ENCODE data around the gene TMEM219. TPM values are rescaled to one million over a fixed set of nuclear protein-coding genes. Genes with fewer than 3 reads are reported as not detected.

Gene TMEM219
- total and polyA plus RNA-seq, 2 of the 8 experiments (the other 6 are each of a cell fraction or from before 2014, with no cell fraction given): 60.2 to 116 TPM

DNA sequence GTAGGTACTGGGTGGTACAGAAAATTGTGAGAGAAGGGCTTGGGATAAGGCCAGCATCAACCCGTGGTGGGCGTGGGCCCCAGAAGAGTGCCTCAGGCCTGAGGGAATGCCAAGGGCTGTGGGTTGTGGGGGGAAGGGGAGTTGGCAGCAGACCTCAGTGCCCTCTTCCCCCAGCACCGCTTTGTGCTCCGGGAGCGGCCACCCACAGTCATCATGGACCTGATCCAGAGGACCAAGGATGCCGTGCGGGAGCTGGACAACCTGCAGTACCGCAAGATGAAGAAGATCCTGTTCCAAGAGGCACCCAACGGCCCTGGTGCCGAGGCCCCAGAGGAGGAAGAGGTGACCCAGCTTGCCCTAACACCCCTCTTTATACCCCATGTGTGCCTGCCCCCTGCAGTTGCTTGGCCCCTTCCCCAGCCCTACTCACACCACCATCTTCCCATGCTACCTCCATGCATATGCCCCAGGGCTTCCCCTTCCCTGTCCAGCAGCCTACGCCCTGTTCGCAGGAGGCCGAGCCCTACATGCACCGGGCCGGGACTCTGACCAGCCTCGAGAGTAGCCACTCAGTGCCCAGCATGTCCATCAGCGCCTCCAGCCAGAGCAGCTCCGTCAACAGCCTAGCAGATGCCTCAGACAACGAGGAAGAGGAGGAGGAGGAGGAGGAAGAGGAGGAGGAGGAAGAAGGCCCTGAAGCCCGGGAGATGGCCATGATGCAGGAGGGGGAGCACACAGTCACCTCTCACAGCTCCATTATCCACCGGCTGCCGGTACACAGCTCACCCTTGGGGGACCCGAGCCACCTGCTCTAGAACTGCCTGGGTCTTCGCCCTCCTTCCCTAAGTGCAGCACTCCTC lies 20.9 kb downstream of the TMEM219 start:
- Histone ChIP-seq H2BK5ac (ENCODE audit: low read depth, low read length) (no peak overlapping the region), H2BK12ac (ENCODE audit: low read depth, low read length) (no peak overlapping the region), H3K36me3 (ENCODE audit: control insufficient read depth in 2 of 4, insufficient read depth in 4 of 4, low read length in 3 of 4) (peaks cover 21 to 90% (median 69%) of the 10 kb centered on the region in 4 experiments), H3K18ac (ENCODE audit: extremely low read depth, low read length) (no peak overlapping the region), H3K27ac (ENCODE audit: low read depth, low read length) (no peak overlapping the region), H2BK20ac (ENCODE audit: low read length) (no peak overlapping the region), H3K4ac (replicated peaks; ENCODE audit: insufficient read length, low read depth, low read length) (no peak overlapping the region), H4K20me1 (replicated peaks in 1 of 2; ENCODE audit: control insufficient read depth in 1 of 2, insufficient read depth in 2 of 2, low read length in 2 of 2) (peaks cover 0 to 2% of the 10 kb centered on the region in 2 experiments), H3K56ac (replicated peaks; ENCODE audit: insufficient read length, low read depth, low read length) (no peak overlapping the region), H3K4me3 (ENCODE audit: extremely low read depth in 1 of 4, insufficient read depth in 2 of 4, low read depth in 3 of 4, low read length in 4 of 4) (no peak overlapping the region), H3K4me1 (replicated peaks in 1 of 4; ENCODE audit: control insufficient read depth in 3 of 4, insufficient read depth in 4 of 4, low read length in 3 of 4) (no peaks in the 10 kb centered on the region), H3K9me3 (ENCODE audit: insufficient read depth in 2 of 2, low read depth in 1 of 2, low read length in 1 of 2) (no peaks in the 10 kb centered on the region), H3K27me3 (replicated peaks in 1 of 4; ENCODE audit: control insufficient read depth in 3 of 4, extremely low read depth in 1 of 4, insufficient read depth in 3 of 4, low read length in 3 of 4) (no peaks in the 10 kb centered on the region), H2AK5ac (ENCODE audit: low read depth, low read length) (no peak overlapping the region), H4K8ac (ENCODE audit: extremely low read depth, insufficient read depth, low read length) (no peak overlapping the region; the same call in 1 of the 2 replicates), H4K91ac (replicated peaks; ENCODE audit: insufficient read length, low read length) (no peak overlapping the region), H2BK120ac (replicated peaks; ENCODE audit: low read depth, low read length) (no peak overlapping the region), H2BK15ac (ENCODE audit: low read length) (no peak overlapping the region), H3K4me2 (ENCODE audit: insufficient read depth in 1 of 2, low read depth in 2 of 2, low read length in 2 of 2) (no peak overlapping the region), H3K79me2 (ENCODE audit: control insufficient read depth in 1 of 2, insufficient read depth in 2 of 2, low read length in 2 of 2) (no peaks in the 10 kb centered on the region; a peak in 1 of 4 replicates), H3K23me2 (ENCODE audit: low read depth, low read length) (no peaks in the 10 kb centered on the region), H4K5ac (ENCODE audit: insufficient read length, low read depth, low read length) (no peak overlapping the region), H3K14ac (ENCODE audit: insufficient read length) (no peak overlapping the region), H2AFZ (ENCODE audit: low read length) (no peak overlapping the region), H3K23ac (ENCODE audit: insufficient read length) (no peak overlapping the region), H3K79me1 (ENCODE audit: low read depth, low read length) (peaks cover 7% of the 10 kb centered on the region; the same call in 1 of the 2 replicates), H3K9ac (replicated peaks in 1 of 4; ENCODE audit: extremely low read depth in 1 of 4, low read depth in 3 of 4, low read length in 3 of 4) (no peak overlapping the region)
- no peak for DNase-seq (ENCODE audit: low read depth in 1 of 2, low spot score in 2 of 2)
- 96% methylated on average over 24 of the region's 24 CpGs; no CpG with 5 or more reads in 1 of the 2 experiments for WGBS, 2 experiments (ENCODE audit: extremely low coverage in 1 of 2, insufficient coverage in 1 of 2, insufficient read length in 1 of 2, insufficient replicate concordance in 2 of 2, low coverage in 1 of 2, low lambda C conversion rate in 2 of 2, missing lambda C conversion rate in 1 of 2)
- FAIRE-seq: no peak
- CTCF ChIA-PET (ENCODE audit: partially characterized antibody): interaction anchor here (1.2 to 1.7 kb wide), 3 partner anchors 11 to 50 kb away, joined by 3 read pairs; no protein-coding TSS in a partner anchor
- POLR2A ChIA-PET (ENCODE audit: partially characterized antibody): interaction anchor here (1.1 to 2.7 kb wide), 4 partner anchors 9 to 21 kb away, joined by 3 to 8 read pairs (median 4); partner anchors contain the start of genes HIRIP3 and TAOK2
- no peak for TF ChIP-seq CHD2 (IDR thresholded peaks at IDR 0.05; ENCODE audit: low read length)
- TF ChIP-seq, protein P1, sequence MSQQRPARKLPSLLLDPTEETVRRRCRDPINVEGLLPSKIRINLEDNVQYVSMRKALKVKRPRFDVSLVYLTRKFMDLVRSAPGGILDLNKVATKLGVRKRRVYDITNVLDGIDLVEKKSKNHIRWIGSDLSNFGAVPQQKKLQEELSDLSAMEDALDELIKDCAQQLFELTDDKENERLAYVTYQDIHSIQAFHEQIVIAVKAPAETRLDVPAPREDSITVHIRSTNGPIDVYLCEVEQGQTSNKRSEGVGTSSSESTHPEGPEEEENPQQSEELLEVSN (IDR thresholded peaks at IDR 0.05): no peak
- TF ChIP-seq SP4 (IDR thresholded peaks at IDR 0.05; ENCODE audit: low read length): no peak
- TF ChIP-seq KDM5A (IDR thresholded peaks at IDR 0.05; ENCODE audit: low read length): no peak
- no peak for TF ChIP-seq POLR2AphosphoS5 (IDR thresholded peaks at IDR 0.05; ENCODE audit: low read depth, low read length)
- TF ChIP-seq TBP (IDR thresholded peaks at IDR 0.05; ENCODE audit: low read depth, low read length): no peak
- TF ChIP-seq RBBP5 (IDR thresholded peaks at IDR 0.05; ENCODE audit: borderline replicate concordance, low read depth, low read length): no peak
- TF ChIP-seq EP300 (IDR thresholded peaks at IDR 0.05; ENCODE audit: borderline replicate concordance in 1 of 2, low read depth in 2 of 2, low read length in 2 of 2): no peak
- TF ChIP-seq JUN (IDR thresholded peaks at IDR 0.05; ENCODE audit: low read depth, low read length): no peak
- TF ChIP-seq TAF7 (optimal IDR thresholded peaks at IDR 0.05; ENCODE audit: borderline replicate concordance, low read depth, low read length): no peak
- no peak for TF ChIP-seq TCF12 (IDR thresholded peaks at IDR 0.05; ENCODE audit: low read depth, low read length)

Data from H1 (cell line).